IgD-negative memory B cell (primary cell): Measurements from ENCODE around the gene TBCE. TPM values are rescaled to one million over a fixed set of nuclear protein-coding genes. Genes with fewer than 3 reads are reported as not detected.

Experiments
- H3K27ac Mint-ChIP-seq, 3 donors: one replicate each; pipeline ENCODE4 v1.8.0; 2020 to 2022; ENCODE audit warnings: mild to moderate bottlenecking in 3 of 3, mixed read lengths in 3 of 3, moderate library complexity in 1 of 3
- H3K27me3 Mint-ChIP-seq: one replicate; pipeline ENCODE4 v1.8.0; 2021; ENCODE audit warnings: mixed read lengths
- H3K36me3 Mint-ChIP-seq: one replicate; pipeline ENCODE4 v1.8.0; 2020; ENCODE audit warnings: mild to moderate bottlenecking, mixed read lengths
- H3K4me1 Mint-ChIP-seq, 3 donors: one replicate each; pipeline ENCODE4 v1.8.0; 2020 to 2022; ENCODE audit warnings: mixed read lengths in 3 of 3, mild to moderate bottlenecking in 1 of 3
- H3K4me3 Mint-ChIP-seq, 4 donors: one replicate each; pipeline ENCODE4 v1.8.0; 2020 to 2022; ENCODE audit warnings: mild to moderate bottlenecking in 4 of 4, mixed read lengths in 4 of 4, moderate library complexity in 3 of 4
- H3K9me3 Mint-ChIP-seq, 3 donors: one replicate each; pipeline ENCODE4 v1.8.0; 2020 to 2021; ENCODE audit warnings: mixed read lengths in 3 of 3, mild to moderate bottlenecking in 1 of 3
- polyA plus RNA-seq: library from polyadenylated mRNA; unstranded; fragments of 300-500 nt; fragmentation: Illumina TruSeq; gene quantifications from one replicate; pipeline ENCODE4 v1.2.3, GENCODE V29; 2021

Gene TBCE
- polyA plus RNA-seq, 1 donor from 2014 or later: 14.7 TPM

GRCh38 chr1:235410467-235410866 is 43.2 kb downstream of the TBCE start:
- Mint-ChIP-seq H3K4me3 (no peak overlapping the region), H3K27ac (peak overlapping the region in 1 of 3 donors; percentile 31), H3K36me3 (no peaks in the 10 kb centered on the region), H3K9me3 (no peaks in the 10 kb centered on the region), H3K27me3 (no peaks in the 10 kb centered on the region), H3K4me1 (peaks cover 0 to 2% (median 2%) of the 10 kb centered on the region in 3 donors)

DNA sequence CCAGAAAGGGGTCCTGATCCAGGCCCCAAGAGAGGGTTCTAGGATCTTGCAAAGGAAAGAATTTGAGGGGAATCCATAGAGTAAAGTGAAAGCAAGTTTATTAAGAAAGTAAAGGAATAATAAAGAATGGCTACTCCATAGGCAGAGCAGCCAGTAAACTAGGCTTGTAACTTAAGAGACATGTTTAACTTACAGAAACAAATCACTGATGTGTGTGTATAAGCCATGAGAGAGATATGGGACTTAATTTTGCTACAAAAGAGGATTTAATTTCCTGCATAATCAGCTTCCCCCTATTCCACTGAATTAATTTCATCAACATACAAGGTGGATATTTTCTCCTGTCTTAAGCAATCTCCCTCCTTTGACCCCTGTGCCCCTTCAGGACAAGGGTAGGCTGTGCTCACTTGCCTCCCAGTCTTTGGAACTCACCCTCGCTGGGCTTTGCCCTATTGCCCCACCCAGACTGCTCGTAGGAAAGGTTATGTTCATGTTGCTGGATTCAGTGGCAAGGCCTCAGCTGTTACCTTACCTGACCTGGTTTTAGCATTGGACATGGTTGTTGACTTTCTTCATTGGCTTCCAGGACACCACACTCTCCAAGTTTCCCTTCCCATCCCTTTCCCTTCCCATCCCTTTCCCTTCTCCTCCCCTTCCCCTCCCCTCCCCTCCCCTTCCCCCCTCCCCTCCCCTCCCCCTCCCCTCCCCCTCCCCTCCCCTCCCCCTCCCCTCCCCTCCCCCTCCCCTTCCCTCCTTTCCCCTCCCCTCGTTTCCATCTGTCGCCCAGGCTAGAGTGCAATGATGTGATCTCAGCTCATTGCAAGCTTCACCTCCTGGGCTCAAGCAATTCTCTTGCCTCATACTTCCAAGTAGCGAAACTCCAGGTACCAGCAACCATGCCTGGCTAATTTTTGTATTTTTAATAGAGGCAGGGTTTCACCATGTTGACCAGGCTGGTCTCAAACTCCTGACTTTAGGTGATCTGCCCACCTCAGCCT is 44.6 kb downstream of the TBCE start:
- Mint-ChIP-seq H3K9me3 (no peaks in the 10 kb centered on the region), H3K4me3 (no peak overlapping the region), H3K4me1 (peaks cover 0 to 2% (median 2%) of the 10 kb centered on the region in 3 donors), H3K36me3 (no peaks in the 10 kb centered on the region), H3K27ac (peak overlapping the region in 2 of 3 donors; percentile 31 to 77), H3K27me3 (no peaks in the 10 kb centered on the region)

DNA sequence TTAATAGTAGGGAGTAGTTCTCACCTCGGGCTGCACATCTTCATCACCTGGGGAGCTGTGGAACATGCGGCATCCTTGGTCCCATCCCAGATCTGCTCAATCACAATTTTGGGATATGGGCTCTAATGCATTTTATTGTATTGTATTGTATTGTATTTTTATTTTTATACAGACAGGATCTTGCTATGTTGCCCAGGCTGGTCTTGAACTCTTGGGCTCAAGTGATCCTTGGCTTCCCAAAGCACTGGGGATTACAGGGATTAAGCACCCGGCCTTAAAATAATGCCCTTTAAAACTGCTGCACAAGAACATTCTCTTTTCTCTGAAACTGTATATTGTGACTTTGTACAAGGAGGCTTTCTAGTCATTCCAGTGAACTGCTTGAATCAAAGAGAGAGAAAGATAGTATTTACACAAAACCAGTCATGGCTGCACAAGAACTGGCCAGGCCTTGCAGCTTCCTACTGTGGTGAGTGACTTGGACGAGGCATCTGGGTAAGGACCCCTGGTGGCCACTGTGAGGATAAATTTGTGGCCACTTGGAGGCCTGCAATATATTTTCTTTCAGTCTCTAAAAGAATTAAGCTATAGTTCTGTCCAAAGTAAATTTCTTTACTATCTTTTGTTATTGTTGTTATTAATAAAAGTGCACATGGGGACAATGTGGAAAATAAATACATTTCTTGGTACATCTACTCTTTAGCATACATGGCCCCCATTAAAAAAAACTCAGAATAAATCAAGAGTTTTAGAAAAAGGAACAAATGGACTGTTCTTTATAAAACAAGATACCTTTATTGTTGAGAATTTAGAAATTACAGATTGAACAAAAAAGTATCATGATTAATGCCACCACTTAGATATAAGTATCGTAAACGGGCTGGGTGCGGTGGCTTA is 48.0 kb downstream of the TBCE start:
- Mint-ChIP-seq H3K4me1 (peaks cover 0 to 6% (median 2%) of the 10 kb centered on the region in 3 donors), H3K9me3 (no peaks in the 10 kb centered on the region), H3K27ac (no peak overlapping the region), H3K27me3 (no peaks in the 10 kb centered on the region), H3K4me3 (no peak overlapping the region), H3K36me3 (no peaks in the 10 kb centered on the region)

- Mint-ChIP-seq H3K4me1 (peaks cover 0 to 6% (median 2%) of the 10 kb centered on the region in 3 donors), H3K27me3 (no peaks in the 10 kb centered on the region), H3K36me3 (no peaks in the 10 kb centered on the region), H3K4me3 (no peak overlapping the region), H3K27ac (no peak overlapping the region), H3K9me3 (no peaks in the 10 kb centered on the region)
Measured at GRCh38 chr1:235416662-235417049, 49.4 kb downstream of the TBCE start.

GRCh38 chr1:235417086-235417697 is 50.0 kb downstream of the TBCE start:
- H3K9me3 Mint-ChIP-seq: no peaks in the 10 kb centered on the region
- H3K27ac Mint-ChIP-seq: no peak overlapping the region
- H3K4me1 Mint-ChIP-seq: peaks cover 0 to 6% (median 2%) of the 10 kb centered on the region in 3 donors
- H3K27me3 Mint-ChIP-seq: no peaks in the 10 kb centered on the region
- H3K36me3 Mint-ChIP-seq: no peaks in the 10 kb centered on the region
- H3K4me3 Mint-ChIP-seq: no peak overlapping the region

GRCh38 chr1:235421751-235422150 is 54.5 kb downstream of the TBCE start:
- H3K9me3 Mint-ChIP-seq: no peaks in the 10 kb centered on the region
- H3K4me3 Mint-ChIP-seq: no peak overlapping the region
- peaks cover 0 to 9% (median 9%) of the 10 kb centered on the region in 3 donors for H3K4me1 Mint-ChIP-seq
- H3K27ac Mint-ChIP-seq: no peak overlapping the region
- H3K27me3 Mint-ChIP-seq: no peaks in the 10 kb centered on the region
- H3K36me3 Mint-ChIP-seq: peaks cover 1% of the 10 kb centered on the region

DNA sequence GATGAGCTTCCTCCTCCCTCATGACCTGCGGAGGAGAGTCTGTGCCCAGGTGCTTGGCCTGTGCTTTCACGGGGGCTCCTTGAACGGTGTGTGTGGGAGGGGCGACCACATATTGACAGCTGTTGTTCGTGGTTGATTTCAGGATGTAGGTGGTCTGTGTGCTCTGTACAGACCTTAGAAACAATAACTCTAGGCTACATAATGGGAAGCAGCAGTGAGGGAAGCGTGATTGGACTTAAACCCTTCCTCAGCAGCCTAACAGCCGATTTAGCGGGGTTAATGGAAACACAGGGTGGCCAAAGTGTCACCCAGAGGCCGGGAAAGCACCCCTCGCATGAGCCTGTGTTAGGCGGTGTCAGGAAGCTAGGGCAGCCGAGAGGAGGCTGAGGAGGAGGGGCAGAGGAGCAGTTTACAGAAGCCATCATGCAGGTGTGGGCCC is 56.0 kb downstream of the TBCE start:
- Mint-ChIP-seq H3K9me3 (no peaks in the 10 kb centered on the region), H3K4me3 (no peak overlapping the region), H3K27me3 (no peaks in the 10 kb centered on the region), H3K36me3 (peaks cover 1% of the 10 kb centered on the region), H3K4me1 (peaks cover 2 to 9% (median 6%) of the 10 kb centered on the region in 3 donors), H3K27ac (peak overlapping the region in 2 of 3 donors; percentile 39 to 57)

DNA sequence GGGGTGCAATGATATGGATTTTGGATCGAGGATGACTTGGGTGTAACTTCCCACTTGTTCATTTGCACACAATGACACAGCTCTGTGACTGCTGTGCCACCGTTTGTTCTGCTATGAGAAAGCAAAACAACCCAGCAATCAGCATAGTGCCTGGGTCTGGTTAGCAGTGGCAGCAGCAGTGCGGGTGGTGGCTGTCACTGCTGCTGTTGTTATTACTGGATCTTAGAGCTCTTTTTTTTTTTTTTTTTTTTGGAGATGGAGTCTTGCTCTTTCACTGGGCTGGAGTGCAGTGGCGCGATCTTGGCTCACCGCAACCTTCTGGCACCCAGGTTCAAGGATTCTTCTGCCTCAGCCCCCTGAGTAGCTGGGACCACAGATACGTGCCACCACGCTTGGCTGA is 56.9 kb downstream of the TBCE start:
- peaks cover 1% of the 10 kb centered on the region for H3K36me3 Mint-ChIP-seq
- no peak overlapping the region for H3K27ac Mint-ChIP-seq
- H3K4me3 Mint-ChIP-seq: peak overlapping the region in 1 of 4 donors; percentile 27
- no peaks in the 10 kb centered on the region for H3K9me3 Mint-ChIP-seq
- peaks cover 5 to 9% (median 7%) of the 10 kb centered on the region in 3 donors for H3K4me1 Mint-ChIP-seq
- no peaks in the 10 kb centered on the region for H3K27me3 Mint-ChIP-seq

- no peaks in the 10 kb centered on the region for H3K9me3 Mint-ChIP-seq
- H3K27ac Mint-ChIP-seq: peak overlapping the region in 1 of 3 donors; percentile 71
- no peaks in the 10 kb centered on the region for H3K27me3 Mint-ChIP-seq
- peaks cover 1% of the 10 kb centered on the region for H3K36me3 Mint-ChIP-seq
- peaks cover 5 to 9% (median 7%) of the 10 kb centered on the region in 3 donors for H3K4me1 Mint-ChIP-seq
- H3K4me3 Mint-ChIP-seq: no peak overlapping the region
Measured at GRCh38 chr1:235425357-235425756, 58.1 kb downstream of the TBCE start.

DNA sequence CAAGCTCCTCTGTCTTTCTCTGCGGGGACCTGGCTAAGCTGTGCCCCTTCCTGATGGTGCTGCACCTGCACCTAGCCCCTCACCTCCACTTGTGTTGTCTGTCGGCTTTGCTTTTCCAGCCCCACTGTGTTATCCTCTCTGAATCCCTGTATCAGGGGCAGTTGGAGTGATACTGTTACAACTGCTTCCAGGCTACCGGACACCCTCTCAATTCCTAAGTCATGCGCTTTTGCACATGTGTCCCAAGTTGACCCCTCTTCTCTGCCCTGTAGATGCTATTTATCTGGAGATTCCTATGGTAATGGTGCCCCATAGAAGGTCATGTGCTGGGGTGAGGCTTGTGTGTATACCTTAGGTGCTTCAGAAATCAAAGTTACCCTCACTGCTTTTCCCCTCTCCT is 58.9 kb downstream of the TBCE start:
- H3K9me3 Mint-ChIP-seq: no peaks in the 10 kb centered on the region
- no peak overlapping the region for H3K4me3 Mint-ChIP-seq
- H3K27ac Mint-ChIP-seq: no peak overlapping the region
- peaks cover 1% of the 10 kb centered on the region for H3K36me3 Mint-ChIP-seq
- H3K27me3 Mint-ChIP-seq: no peaks in the 10 kb centered on the region
- peaks cover 5 to 9% (median 7%) of the 10 kb centered on the region in 3 donors for H3K4me1 Mint-ChIP-seq

GRCh38 chr1:235426680-235427079 is 59.5 kb downstream of the TBCE start:
- Mint-ChIP-seq H3K4me1 (peaks cover 5 to 9% (median 7%) of the 10 kb centered on the region in 3 donors), H3K36me3 (peaks cover 1% of the 10 kb centered on the region), H3K27me3 (no peaks in the 10 kb centered on the region), H3K4me3 (no peak overlapping the region), H3K9me3 (no peaks in the 10 kb centered on the region), H3K27ac (peak overlapping the region in 1 of 3 donors; percentile 31)

DNA sequence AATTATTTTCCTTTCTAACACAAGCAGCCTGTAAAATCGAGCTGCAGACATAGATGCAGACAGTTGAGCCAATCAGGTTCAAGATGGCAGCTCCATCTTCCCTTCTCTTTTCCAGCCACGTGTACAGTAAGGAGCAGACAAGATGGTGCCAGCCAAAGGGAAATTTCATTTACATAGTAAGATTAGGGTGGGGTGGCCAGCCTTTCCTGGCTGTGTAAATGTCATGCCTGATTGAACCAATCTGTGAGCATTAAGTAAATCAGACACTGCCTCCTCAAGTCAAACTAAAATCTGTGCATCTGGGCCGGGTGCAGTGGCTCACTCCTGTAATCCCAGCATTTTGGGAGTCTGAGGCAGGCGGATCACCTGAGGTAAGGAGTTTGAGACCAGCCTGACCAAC is 60.2 kb downstream of the TBCE start:
- Mint-ChIP-seq H3K4me3 (no peak overlapping the region), H3K36me3 (peaks cover 1% of the 10 kb centered on the region), H3K4me1 (peaks cover 5 to 9% (median 7%) of the 10 kb centered on the region in 3 donors), H3K27ac (no peak overlapping the region), H3K27me3 (no peaks in the 10 kb centered on the region), H3K9me3 (no peaks in the 10 kb centered on the region)

DNA sequence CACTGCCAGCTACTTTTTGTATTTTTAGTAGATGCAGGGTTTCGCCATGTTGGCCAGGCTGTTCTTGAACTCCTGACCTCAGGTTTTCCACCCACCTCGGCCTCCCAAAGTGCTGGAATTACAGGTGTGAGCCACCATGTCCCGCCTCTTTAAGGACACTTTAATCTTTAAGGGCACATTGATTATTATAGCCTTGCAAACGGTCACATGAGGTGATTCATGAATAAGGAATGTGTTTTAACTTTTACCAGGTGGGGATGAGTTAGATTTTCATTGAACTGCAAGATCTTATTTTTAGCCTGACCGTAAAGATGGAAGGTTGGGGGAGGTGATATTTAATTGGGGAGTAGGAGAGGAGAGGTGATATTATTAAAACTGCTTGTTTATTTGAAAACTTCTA is 61.9 kb downstream of the TBCE start:
- Mint-ChIP-seq H3K27me3 (no peaks in the 10 kb centered on the region), H3K27ac (no peak overlapping the region), H3K4me3 (no peak overlapping the region), H3K36me3 (peaks cover 3% of the 10 kb centered on the region), H3K4me1 (peaks cover 0 to 5% (median 3%) of the 10 kb centered on the region in 3 donors), H3K9me3 (no peaks in the 10 kb centered on the region)

DNA sequence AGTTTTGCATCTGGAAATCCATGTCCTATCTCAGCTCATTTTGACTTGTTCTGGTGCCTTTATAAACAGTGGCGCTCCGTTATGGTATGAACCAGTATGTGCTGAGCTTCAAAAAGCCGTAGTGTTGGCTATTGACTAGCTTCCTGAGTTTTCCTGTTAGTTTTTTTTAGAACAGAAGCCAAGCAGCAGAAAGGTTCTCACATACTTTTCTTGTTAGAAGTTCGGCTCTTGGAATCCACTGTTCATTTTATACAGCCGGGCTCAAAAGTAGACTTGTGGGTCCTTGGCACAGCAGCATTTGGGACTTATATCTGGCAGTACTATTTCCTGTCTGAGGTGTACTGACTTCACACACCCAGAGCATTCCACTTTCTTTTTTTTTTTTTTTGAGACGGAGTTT is 63.8 kb downstream of the TBCE start:
- no peaks in the 10 kb centered on the region for H3K9me3 Mint-ChIP-seq
- no peak overlapping the region for H3K4me3 Mint-ChIP-seq
- H3K36me3 Mint-ChIP-seq: peaks cover 1% of the 10 kb centered on the region
- peaks cover 0 to 5% (median 3%) of the 10 kb centered on the region in 3 donors for H3K4me1 Mint-ChIP-seq
- H3K27me3 Mint-ChIP-seq: no peaks in the 10 kb centered on the region
- H3K27ac Mint-ChIP-seq: peak overlapping the region in 1 of 3 donors; percentile 63
